HG02642 (cell line): Measurements from ENCODE around the gene CGB8.

Experiments
- ATAC-seq: cut with Tn5 transposase; IDR thresholded peaks from one replicate; pipeline ENCODE4 v1.9.1; 2021; ENCODE audit warnings: mild to moderate bottlenecking; ENCODE audit not compliant: unreplicated experiment, poor library complexity

Gene CGB8

DNA sequence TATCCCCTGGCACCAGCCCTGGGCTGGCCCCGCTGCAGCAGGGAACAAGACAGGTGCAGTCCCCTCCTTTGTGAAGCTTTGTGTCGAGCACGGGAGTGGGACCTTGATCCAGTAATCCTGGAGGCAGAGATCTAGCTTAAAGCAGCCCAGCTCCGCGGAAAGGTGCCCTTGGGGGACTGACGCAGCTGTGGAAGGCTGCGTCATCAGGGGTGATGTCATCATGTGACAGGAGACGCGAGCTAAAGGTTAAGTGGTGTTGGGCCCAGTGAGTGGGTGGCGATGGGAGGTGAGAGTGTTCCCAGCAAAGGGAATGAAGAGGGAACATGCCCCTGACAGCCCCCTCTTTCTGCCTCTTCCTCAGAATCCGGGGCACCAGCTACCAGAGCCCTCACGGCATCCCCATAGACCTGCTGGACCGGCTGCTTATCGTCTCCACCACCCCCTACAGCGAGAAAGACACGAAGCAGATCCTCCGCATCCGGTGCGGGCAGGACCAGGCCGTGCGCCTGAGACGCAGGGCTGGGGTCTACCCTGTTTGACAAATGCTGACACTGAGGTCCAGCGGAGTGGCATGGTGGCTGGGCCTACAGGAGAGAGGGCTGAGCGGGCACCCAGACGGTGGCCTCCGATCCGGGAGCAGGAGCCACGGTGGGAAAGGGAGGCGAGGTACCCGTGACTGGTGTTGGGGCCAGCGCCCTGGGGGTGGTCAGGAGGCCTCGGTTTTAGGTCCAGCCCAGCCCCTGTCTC lies 34.6 kb downstream of the CGB8 start:
- ATAC-seq = no peak

- ATAC-seq = no peak
These were observed 37.7 kb downstream of the CGB8 start for GRCh38 chr19:49011194-49011593.

- ATAC-seq = no peak
These were observed 38.5 kb downstream of the CGB8 start for GRCh38 chr19:49010453-49010852.

- ATAC-seq = no peak
These were observed 39.1 kb downstream of the CGB8 start for GRCh38 chr19:49009828-49010227.

- ATAC-seq = no peak
These were observed 42.0 kb downstream of the CGB8 start for GRCh38 chr19:49006905-49007304.

DNA sequence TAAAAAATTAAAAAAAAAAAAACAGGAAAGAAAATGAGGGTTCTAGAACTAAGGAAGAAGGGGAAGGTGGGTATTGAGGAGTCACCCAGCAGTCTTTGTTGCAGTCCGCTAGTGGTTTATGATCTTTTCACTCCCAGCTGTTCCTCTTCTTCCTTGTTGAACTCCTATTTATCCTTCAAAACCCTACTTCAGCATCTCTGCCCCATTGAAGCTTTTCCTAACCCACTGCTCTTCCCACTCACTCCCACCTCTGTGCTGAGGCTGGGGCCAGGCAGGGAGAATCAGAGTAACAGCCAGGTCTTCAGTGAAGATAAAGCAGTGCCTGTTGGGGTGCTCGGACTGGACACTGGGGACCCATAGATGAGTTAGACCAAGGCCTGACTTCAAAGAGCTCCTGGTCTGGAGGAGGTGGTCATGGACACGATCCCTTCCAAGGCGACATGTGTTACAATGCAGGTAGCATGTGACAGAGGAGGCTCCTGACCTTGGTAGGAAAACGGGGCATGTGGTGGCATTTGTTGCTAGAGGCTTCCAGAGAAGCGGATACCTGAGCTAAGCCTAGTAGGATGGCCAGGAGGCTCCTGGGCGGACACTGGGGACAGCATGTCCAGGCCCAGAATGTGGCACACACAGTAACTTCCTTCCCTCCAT lies 43.8 kb downstream of the CGB8 start:
- ATAC-seq = no peak

DNA sequence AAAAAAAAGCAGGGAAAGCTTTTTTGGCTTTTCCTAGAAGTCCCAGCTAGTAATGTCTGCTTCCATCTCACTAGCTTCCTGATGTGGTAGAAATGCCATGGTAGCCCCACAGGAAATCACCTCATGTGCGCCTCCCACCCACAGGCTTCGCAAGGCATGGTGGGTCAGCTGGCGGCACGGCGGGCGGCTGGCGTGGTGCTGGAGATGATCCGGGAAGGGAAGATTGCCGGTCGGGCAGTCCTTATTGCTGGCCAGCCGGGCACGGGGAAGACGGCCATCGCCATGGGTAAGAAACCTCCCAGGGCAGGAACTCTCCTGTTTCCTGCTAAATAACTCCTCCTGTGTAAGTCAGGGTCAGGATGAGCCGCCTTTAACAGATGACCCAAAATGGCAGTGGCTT lies 44.8 kb downstream of the CGB8 start:
- no peak for ATAC-seq

GRCh38 chr19:48999481-49000325 lies 49.2 kb downstream of the CGB8 start:
- no peak for ATAC-seq

- no peak for ATAC-seq
These were observed 50.9 kb downstream of the CGB8 start for GRCh38 chr19:48997972-48998371.
